ENCODE results near the gene SLC7A5. TPM values are rescaled to one million over a fixed set of nuclear protein-coding genes. Genes with fewer than 3 reads are reported as not detected.
A peak's percentile ranks its signal among the peaks of the same experiment; 100 is the strongest.
"Not testable (repeated sequence)": the region's sequence is repeated elsewhere in the genome, so short reads cannot be mapped to it uniquely, and the experiment has no call there.

SLC7A5 gene
- 10 to 100 TPM in 1 of 2 donors, 1 to 10 TPM in 1; 8.4 to 18.4 TPM for total RNA-seq
- long read RNA-seq, full-length matches to known transcripts = 1 of 22 reads
- long read RNA-seq, partial matches to known transcripts = 1 of 22 reads
- long read RNA-seq, other reads (novel, unspliced or antisense) = 20 of 22 reads

- intact Hi-C loops (cut with DNase I) = not testable (repeated sequence)
- DNase-seq (peak; percentile 86), ATAC-seq (peak; percentile 90)
These were observed at the start of gene SLC7A5 for GRCh38 chr16:87869061-87869878. TSS of gene SLC7A5 (minus strand) at chr16:87869507. CDS start at chr16:87869422, 85 bp downstream.

- DNase-seq (peak; percentile 53), ATAC-seq (peak; percentile 21 to 64)
- intact Hi-C loops (cut with DNase I) = no loop called here
These were observed 49.0 kb upstream of the SLC7A5 start for GRCh38 chr16:87918338-87918737.

- intact Hi-C loops (cut with DNase I) = no loop called here
- no peak for ATAC-seq
- DNase-seq = no peak
These were observed 48.2 kb upstream of the SLC7A5 start for GRCh38 chr16:87917503-87917902.

- ATAC-seq (no peak), DNase-seq (no peak)
- intact Hi-C loops (cut with DNase I) = no loop called here
These were observed 45.5 kb upstream of the SLC7A5 start for GRCh38 chr16:87914812-87915211.

DNA sequence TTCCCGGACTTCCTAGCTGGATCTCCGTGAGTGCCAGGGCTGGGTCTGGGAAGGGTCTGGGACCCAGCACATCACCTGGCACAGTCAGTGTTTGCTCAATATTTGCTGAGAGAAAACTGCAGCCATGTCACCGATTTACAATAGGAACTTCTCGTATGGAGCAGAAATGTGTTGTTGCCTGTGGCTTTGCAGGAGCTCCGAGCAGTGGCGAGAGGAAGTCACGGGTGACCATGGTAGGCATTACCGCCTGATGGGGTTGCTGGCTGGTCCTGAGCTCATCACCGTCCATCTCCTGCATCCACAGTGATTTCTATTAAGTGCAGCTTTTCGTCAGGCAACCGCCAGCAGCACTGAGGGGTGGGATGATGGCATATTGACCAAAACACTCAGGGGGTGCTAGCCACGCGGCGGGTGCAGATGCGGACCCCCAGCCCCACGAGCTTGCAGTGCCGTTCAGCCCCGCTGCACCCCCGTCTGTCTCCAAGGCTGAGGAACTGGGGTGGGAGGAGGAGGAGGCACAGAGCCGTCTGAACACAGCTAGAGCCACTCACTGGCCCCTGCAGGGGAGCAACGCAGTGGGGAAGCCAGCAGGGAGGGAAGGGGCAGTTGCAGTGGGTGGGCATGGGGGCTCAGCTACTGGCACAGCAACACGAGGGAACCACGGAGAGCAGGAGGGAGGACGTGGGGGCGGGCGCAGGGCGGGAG, 44.9 kb upstream of the SLC7A5 start:
- ATAC-seq; DNase-seq; intact Hi-C loops (cut with DNase I): not testable (repeated sequence)

DNA sequence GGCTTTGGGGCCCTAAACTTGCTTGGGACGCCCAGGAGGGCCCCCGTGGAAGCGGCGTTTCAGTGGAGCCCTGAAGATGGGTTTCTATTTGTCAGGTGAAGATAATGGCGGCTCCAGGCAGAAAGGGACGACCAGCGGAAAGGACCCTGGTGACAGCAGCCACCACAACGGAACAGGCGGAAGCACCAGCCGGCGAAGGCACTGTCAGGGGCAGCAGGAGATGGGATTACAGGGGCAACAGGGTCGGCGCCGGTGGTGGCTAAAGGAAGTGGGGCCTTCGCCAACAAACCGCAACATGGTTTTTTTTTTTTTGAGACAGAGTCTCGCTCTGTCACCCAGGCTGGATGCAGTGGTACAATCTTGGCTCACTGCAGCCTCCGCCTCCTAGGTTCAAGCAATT, 43.4 kb upstream of the SLC7A5 start:
- ATAC-seq; DNase-seq; intact Hi-C loops (cut with DNase I): not testable (repeated sequence)

DNA sequence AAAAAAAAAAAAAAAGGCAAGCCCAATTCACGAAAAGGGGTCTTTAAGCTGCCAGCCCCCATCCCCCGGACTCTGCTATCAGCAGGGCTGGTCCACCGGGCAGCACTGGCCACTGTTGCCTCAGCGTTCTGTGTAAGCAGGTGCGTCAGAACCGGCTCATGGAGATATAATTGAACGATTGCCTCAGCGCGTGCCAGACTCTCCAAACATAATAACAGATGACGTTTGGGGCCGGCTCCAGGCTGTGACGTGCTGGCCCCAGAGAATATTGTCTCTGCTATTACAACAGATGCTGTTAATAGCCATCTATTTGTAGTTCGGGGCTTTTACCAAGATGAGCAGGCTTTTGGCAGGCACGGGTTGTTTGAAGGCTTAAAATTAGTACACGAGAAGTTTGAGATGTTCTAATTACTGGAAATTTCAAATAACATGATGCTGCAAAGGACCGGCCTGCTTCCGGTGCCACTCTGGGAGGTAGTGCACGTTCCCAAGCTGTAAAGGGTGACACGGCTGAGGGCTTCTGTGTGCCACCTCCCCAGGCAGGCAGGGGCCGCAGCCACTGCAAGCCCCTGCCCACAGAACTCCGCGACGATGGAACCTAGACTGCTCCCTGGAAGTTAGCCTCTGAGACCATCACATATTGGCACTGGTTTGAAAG, 41.9 kb upstream of the SLC7A5 start:
- ATAC-seq (peak; percentile 88 to 89), DNase-seq (peak; percentile 85)
- intact Hi-C loops (cut with DNase I) = not testable (repeated sequence)

GRCh38 chr16:87909203-87909935, 40.1 kb upstream of the SLC7A5 start:
- peak; percentile 72 for DNase-seq
- intact Hi-C loops (cut with DNase I) = loop anchor here in 1 of 2 donors (10.0 kb wide), 1 partner anchor 135 kb away; no protein-coding TSS in a partner anchor
- ATAC-seq = peak; percentile 36 to 56

GRCh38 chr16:87908101-87908500, 38.8 kb upstream of the SLC7A5 start:
- DNase-seq, ATAC-seq: not testable (repeated sequence)
- intact Hi-C loops (cut with DNase I) = loop anchor here in 1 of 2 donors (10.0 kb wide), 1 partner anchor 133 kb away; no protein-coding TSS in a partner anchor

DNA sequence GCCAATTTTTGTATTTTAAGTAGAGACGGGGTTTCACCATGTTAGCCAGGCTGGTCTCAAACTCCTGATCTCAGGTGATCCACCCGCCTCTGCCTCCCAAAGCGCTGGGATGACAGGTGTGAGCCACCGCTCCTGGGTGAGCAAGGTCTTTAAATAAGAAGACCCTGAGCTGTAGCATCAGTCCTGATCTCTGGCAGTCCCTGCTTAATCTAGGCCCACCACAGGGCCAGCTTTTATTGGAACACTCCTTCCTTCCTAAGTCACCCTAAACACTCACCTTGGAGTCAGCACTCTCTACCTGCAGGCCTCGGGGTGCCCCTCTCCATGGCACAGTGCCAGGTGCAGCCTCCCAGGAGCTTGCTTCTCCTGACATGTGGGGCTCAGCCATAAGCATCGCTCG, 36.2 kb upstream of the SLC7A5 start:
- intact Hi-C loops (cut with DNase I) = loop anchor here in 1 of 2 donors (10.0 kb wide), 1 partner anchor 131 kb away; no protein-coding TSS in a partner anchor
- DNase-seq, ATAC-seq: not testable (repeated sequence)

- not testable (repeated sequence) for DNase-seq, ATAC-seq
- intact Hi-C loops (cut with DNase I) = loop anchor here in 1 of 2 donors (10.0 kb wide), 1 partner anchor 130 kb away; no protein-coding TSS in a partner anchor
These were observed 35.7 kb upstream of the SLC7A5 start for GRCh38 chr16:87904963-87905362.

- ATAC-seq, DNase-seq: not testable (repeated sequence)
- intact Hi-C loops (cut with DNase I) = loop anchor here in 1 of 2 donors (10.0 kb wide), 1 partner anchor 126 kb away; no protein-coding TSS in a partner anchor
These were observed 31.2 kb upstream of the SLC7A5 start for GRCh38 chr16:87900489-87900888.

DNA sequence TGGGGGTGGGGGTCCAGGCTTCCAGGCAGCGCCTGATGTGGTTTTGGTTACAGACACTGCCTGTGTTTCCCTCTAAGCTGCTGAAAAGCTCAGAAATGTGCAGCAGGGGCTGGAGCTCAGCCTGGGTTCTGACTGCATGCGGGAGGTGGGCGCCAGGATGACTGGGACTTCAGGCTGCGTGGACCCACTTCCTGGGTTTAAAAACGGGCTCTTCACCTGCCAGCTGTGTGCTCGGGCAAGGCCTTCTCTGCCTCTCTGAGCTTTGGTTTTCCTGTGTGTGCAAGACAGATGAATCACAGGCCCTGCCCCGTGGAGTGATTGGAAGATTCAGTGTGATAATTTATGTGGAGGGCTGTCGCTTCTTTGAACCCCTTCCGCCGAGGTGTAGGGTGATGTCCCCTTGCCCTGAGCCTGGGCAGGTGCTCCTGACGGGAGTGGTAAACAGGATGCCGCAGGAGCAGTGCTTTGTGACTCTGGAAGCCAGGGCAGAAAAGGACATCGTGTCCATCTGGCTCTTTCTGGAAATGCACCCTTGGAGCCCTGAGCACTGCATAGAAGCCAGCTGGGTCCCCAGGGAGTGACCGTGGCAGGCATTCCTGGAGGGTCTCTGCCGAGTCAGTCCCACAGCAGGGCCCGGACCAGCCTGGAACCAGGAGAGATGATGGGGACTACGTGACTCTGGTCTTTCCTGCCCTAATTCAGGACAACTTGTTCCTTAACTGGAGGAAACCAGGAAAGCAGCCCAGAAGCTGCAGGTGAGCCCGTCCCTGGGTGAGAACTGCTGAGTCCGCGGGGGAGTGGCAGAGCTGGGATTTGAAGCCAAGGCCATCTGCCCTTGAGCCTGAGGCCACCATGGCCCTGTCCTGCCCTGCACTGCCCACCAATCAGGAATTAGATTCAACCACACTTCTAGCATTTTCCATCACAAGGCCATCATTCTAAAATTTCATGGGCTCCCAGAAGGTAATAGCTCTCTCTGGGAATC, 28.5 kb upstream of the SLC7A5 start:
- ATAC-seq = no peak
- intact Hi-C loops (cut with DNase I) = no loop called here
- no peak for DNase-seq

DNA sequence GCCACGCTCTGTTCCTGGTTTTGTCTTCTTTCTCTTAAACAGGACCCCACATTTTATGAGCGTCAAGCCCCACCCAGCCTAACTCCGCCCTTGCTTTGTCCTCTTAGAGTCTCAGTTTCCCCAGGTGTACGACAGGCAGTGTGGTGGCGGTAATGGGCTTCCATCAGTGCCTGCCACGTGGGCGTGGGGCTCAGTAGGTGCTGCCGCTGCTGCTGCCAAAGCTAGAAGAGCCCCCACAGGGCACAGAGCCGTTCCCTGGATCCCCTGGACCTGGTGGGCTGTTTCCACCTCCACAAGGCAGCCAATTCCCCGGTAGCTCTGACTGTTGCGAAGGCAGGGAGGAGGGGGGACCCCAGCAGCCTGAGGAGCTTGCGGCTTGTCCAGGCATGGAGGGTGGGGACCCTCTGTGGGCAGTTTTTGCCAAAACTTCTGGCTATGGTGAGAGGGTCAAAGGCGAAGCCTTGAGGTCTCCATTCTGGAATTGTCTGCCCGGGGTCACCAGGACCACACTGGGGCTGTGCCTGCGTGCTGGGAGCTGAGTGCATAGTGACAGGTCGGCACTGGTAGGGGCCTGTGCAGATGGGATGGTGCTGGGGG, 27.7 kb upstream of the SLC7A5 start:
- intact Hi-C loops (cut with DNase I); DNase-seq; ATAC-seq: not testable (repeated sequence)

DNA sequence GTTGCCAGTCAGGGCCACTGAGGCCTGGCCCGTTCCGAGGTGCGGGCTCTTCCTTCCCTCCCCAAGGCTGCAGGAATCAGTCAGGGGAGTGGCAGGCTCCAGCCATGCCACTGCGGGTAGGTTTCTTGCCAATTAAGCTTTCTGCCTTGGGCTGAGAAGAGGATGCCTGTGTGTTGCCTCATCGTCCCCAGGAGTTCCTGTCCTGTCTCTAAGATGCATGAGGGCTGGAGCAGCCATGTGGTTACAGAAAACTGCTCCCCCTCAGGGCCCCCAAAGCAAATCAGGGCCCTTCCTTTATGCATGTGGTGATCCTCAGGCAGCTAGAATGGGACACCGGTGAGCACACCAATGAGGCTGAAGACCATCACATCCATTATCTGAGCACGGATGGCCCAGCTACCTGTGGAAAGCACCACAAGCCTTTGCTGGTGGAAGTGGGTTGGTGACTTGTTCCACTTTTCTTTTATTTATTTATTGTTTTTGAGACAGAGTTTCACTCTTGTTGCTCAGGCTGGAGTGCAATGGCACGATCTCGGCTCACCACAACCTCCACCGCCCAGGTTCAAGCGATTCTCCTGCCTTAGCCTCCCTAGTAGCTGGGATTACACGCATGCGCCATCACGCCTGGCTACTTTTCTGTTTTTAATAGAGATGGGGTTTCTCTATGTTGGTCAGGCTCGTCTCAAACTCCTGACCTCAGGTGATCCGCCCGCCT, 27.0 kb upstream of the SLC7A5 start:
- DNase-seq; ATAC-seq; intact Hi-C loops (cut with DNase I): not testable (repeated sequence)

DNA sequence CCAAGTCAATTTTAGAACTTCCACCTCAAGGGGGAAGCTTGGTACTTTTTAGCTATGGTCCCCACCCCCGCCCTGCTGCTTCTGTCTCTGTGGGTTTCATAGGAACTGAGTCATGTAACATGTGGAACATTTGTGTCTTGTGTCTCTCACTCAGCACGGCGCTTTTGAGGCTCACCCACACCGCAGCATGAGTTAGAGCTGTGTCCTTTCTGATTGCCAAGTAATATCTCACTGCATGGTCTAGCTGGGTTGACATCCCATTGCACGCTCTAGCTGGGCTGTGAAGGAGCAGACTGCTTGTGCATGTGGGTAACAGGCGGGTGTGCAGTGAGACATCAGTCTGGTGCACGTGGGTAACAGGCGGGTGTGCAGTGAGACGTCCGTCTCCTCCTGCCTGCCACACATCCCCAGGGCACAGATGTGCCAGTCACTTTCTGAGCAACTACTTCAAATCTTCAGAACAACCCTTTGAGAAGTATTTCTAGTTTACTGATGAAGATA, 26.4 kb upstream of the SLC7A5 start:
- DNase-seq = no peak
- peak in 1 of 2 donors; percentile 38 for ATAC-seq
- intact Hi-C loops (cut with DNase I) = no loop called here

Data from left cardiac atrium (tissue), 4 donors.